ENCODE data around the gene SPC24.

SPC24 gene

GRCh38 chr19:11155373-11156120 is at the start of gene SPC24:
SPC24 (minus strand) TSS chr19:11155782; CDS start chr19:11155776, 6 bp downstream.
- DNase-seq (ENCODE audit: low read depth): peak; percentile 98

- DNase-seq (ENCODE audit: low read depth): no peak
Observed at GRCh38 chr19:11204943-11205349, 49.4 kb upstream of the SPC24 start.

- no peak for DNase-seq (ENCODE audit: low read depth)
Observed at GRCh38 chr19:11204076-11204602, 48.6 kb upstream of the SPC24 start.

- peak; percentile 80 for DNase-seq (ENCODE audit: low read depth)
Observed at GRCh38 chr19:11203194-11204075, 47.9 kb upstream of the SPC24 start.

GRCh38 chr19:11202488-11203193 is 47.1 kb upstream of the SPC24 start:
- no peak for DNase-seq (ENCODE audit: low read depth)

GRCh38 chr19:11201791-11202190 is 46.2 kb upstream of the SPC24 start:
- DNase-seq (ENCODE audit: low read depth): no peak

- no peak for DNase-seq (ENCODE audit: low read depth)
Observed at GRCh38 chr19:11200931-11201330, 45.3 kb upstream of the SPC24 start.

- DNase-seq (ENCODE audit: low read depth): no peak
Observed at GRCh38 chr19:11200015-11200574, 44.5 kb upstream of the SPC24 start.

GRCh38 chr19:11199517-11199916 is 43.9 kb upstream of the SPC24 start:
- DNase-seq (ENCODE audit: low read depth): no peak

GRCh38 chr19:11198769-11199424 is 43.3 kb upstream of the SPC24 start:
- DNase-seq (ENCODE audit: low read depth): no peak

GRCh38 chr19:11198175-11198534 is 42.6 kb upstream of the SPC24 start:
- no peak for DNase-seq (ENCODE audit: low read depth)

GRCh38 chr19:11197291-11198174 is 42.0 kb upstream of the SPC24 start, which contains the start of gene KANK2:
KANK2 (minus strand) TSS chr19:11197545; CDS start chr19:11194511, 3,034 bp downstream.
- DNase-seq (ENCODE audit: low read depth): peak; percentile 60

GRCh38 chr19:11196406-11197287 is 41.1 kb upstream of the SPC24 start:
- DNase-seq (ENCODE audit: low read depth): no peak

- no peak for DNase-seq (ENCODE audit: low read depth)
Observed at GRCh38 chr19:11195681-11196080, 40.1 kb upstream of the SPC24 start.

- DNase-seq (ENCODE audit: low read depth): no peak
Observed at GRCh38 chr19:11194656-11195558, 39.3 kb upstream of the SPC24 start.

- no peak for DNase-seq (ENCODE audit: low read depth)
Observed at GRCh38 chr19:11194173-11194572, 38.6 kb upstream of the SPC24 start.

GRCh38 chr19:11192957-11193939 is 37.7 kb upstream of the SPC24 start:
- no peak for DNase-seq (ENCODE audit: low read depth)
